GM21723 (cell line): ENCODE data around the gene ARMC9.
"Not testable (repeated sequence)": the region's sequence is repeated elsewhere in the genome, so short reads cannot be mapped to it uniquely, and the experiment has no call there.

Source experiments
- ATAC-seq: cut with Tn5 transposase; IDR thresholded peaks from one replicate; pipeline ENCODE4 v1.9.1; 2021; ENCODE audit warnings: mild to moderate bottlenecking, moderate library complexity; ENCODE audit not compliant: unreplicated experiment

ARMC9 gene

GRCh38 chr2:231182513-231182899 is 15.9 kb upstream of the ARMC9 start:
- ATAC-seq, result no peak

DNA sequence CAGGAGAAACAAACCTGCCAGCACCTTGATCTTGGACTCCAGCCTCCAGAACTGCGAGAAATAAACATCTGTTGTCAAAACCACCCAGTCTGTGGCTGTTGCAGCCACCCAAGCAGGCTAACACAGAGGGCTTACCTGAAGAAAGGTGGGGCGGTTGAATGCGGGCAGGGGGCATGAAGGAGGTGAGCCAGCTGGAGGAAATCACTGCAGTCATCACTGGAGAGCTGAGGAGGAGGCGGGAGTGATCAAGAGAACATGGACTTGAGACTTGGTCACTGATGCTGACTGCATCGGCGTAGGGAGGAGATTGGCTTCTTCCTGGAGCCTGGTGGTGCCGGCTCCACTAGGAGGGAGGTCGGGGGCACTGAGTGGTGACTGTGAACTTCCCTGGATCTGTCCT is 14.6 kb upstream of the ARMC9 start:
- no peak for ATAC-seq

DNA sequence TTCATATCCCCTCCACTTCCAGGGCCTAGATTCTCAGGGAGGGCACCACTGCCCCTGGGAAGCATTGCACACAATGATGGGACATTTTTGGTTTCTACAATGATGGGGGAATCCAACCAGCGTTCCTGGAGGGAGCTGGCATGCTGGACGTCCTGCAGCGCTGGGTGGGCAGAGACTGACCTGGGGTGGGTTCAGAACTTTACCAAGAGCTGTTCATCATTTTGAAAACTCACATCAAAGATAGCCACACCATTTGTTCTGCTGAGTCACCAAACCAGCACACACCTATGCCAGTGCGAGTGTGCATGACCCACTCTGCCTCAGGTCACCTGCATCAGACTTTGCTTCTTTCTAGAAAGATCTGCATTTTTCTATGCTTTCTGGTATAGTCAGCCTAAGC is 14.1 kb upstream of the ARMC9 start:
- ATAC-seq, result no peak

GRCh38 chr2:231185050-231185725 is 13.2 kb upstream of the ARMC9 start:
- no peak for ATAC-seq

- ATAC-seq, result no peak
These were observed 12.5 kb upstream of the ARMC9 start for GRCh38 chr2:231185886-231186285.

DNA sequence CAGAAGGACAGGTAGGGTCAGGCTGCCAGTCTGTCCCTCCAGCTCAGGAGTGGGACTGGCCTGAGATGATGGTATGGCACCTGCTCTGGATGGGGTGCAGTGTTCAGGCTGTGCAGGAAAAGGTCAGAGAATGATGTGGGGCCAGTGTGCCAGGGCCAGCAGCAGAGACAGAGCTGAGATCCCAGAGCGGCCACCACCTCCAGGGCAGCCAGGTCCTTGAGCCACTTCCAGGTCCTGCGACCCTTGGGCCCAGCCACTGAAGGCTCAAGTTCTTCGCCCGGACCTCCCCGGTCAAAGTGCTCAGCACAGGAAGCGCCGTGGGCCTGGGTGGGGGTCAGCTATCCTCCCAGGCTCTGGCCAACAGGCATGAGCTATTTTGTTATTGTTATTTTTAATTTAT is 12.1 kb upstream of the ARMC9 start:
- no peak for ATAC-seq

GRCh38 chr2:231187736-231188505 is 10.5 kb upstream of the ARMC9 start:
- ATAC-seq, result no peak

- no peak for ATAC-seq
These were observed 9.8 kb upstream of the ARMC9 start for GRCh38 chr2:231188506-231189170.

- ATAC-seq, result no peak
These were observed 9.3 kb upstream of the ARMC9 start for GRCh38 chr2:231189171-231189530.

GRCh38 chr2:231189571-231190495 is 8.6 kb upstream of the ARMC9 start:
- no peak for ATAC-seq

- no peak for ATAC-seq
These were observed 7.8 kb upstream of the ARMC9 start for GRCh38 chr2:231190531-231191197.

GRCh38 chr2:231191896-231192872 is 6.2 kb upstream of the ARMC9 start:
- no peak for ATAC-seq

- no peak for ATAC-seq
These were observed 5.2 kb upstream of the ARMC9 start for GRCh38 chr2:231193216-231193615.

DNA sequence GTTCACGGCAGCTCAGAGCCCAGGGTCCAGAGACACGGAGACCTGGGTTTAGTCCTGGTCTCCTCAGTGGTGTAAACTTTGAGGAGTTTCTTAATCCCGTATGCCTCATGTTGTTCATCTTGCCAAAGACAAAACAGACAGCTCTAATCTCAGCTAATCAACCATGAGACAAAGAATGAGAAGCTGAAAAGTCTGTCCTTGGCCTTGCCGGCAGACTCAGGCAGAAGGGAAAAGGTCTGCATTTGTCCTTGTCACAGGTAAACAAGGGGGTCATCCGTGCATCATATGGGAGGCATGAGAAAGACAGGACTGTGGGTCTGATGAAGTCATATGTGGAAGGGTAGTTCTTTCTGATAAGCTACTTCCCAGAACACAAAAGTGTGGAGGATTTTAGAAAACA is 1.8 kb upstream of the ARMC9 start:
- ATAC-seq, result no peak

DNA sequence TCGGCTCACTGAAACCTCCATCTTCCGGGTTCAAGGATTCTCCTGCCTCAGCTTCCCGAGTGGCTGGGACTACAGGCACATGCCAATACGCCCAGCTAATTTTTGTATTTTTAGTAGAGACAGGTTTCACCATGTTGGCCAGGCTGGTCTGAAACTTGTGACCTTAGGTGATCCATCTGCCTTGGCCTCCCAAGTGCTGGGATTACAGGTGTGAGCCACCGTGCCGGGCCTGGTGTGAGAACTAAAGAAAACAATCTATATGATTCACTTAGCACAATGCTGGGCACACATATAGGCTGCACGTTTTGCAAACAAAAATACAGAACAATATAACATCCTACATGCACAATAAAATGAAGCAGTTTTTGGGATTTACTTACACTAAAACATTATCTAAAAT is 1.2 kb upstream of the ARMC9 start:
- ATAC-seq, result not testable (repeated sequence)

DNA sequence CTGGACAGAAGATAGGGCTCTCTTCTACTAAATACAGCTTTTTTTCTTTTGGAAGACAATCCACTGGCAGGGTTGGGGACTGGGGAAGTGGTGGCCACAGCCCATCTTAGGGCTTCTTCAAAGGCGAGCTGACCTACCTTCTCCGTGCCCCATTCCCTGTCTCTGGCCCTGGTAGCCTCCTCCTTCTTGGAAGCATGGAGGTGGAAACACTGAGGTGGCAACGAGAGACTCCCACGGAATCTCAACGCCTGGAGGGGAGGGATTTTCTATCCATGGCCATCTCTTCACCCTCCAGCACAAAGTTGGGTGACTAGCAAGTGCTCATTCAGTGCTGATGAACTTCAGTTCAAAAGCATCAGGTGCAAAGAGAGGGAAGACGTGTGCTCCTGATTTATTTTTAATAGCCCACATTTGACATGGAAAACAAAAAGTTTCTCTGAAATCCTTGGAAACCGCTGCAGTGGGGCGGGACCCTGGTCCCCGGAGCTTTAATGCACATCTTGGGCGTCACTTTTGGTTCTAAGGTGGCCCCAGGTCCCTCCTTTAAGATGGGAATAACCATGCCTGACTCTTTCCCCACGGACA is 633 bp upstream of the ARMC9 start:
- no peak for ATAC-seq

DNA sequence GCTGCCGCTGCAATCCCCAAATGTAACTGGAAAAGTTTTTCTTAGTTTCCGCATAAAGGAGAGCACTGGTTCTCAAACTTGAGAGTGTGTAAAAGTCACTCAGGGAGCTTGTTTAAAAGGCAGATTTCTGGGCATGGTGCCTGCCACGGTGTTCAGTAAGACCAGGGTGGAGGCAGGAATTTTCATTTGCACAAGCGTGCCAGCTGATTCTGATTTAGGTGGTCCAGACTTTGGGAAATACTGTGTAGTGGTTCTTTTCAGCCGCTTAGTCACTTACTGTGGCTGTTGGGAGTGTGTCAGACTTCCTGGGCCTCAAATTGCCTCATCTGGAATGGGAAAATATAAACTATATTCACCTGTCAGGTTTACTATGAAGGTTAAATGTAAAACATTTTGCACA is 788 bp downstream of the ARMC9 start:
- ATAC-seq, result no peak

- ATAC-seq, result no peak
These were observed 2.5 kb downstream of the ARMC9 start for GRCh38 chr2:231200805-231201474.

GRCh38 chr2:231201475-231201814 is 3.0 kb downstream of the ARMC9 start:
- ATAC-seq, result no peak
